ENCODE measurements around the gene ZNF408.

DNA sequence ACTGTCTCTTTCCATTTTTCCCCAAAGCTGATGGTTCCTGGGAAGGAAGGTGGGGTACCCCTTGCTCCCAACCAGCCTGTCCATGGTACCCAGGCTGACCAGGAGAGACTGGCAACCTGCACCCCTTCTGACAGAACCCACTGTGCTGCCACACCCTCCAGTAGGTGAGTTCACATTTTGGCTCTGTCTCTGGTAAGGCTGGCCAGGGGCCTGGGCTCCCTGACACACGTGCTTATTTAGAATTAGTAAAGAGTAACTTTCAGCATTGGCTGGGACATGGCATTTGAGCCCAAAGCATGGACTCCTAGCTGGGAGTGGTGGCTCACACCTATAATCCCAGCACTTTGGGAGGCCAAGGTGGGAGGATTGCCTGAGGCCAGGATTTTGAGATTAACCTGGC, 35.5 kb upstream of the ZNF408 start:
- TF ChIP-seq, protein P1, sequence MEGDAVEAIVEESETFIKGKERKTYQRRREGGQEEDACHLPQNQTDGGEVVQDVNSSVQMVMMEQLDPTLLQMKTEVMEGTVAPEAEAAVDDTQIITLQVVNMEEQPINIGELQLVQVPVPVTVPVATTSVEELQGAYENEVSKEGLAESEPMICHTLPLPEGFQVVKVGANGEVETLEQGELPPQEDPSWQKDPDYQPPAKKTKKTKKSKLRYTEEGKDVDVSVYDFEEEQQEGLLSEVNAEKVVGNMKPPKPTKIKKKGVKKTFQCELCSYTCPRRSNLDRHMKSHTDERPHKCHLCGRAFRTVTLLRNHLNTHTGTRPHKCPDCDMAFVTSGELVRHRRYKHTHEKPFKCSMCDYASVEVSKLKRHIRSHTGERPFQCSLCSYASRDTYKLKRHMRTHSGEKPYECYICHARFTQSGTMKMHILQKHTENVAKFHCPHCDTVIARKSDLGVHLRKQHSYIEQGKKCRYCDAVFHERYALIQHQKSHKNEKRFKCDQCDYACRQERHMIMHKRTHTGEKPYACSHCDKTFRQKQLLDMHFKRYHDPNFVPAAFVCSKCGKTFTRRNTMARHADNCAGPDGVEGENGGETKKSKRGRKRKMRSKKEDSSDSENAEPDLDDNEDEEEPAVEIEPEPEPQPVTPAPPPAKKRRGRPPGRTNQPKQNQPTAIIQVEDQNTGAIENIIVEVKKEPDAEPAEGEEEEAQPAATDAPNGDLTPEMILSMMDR (IDR thresholded peaks at IDR 0.05) = no peak
- TF ChIP-seq, protein P2, sequence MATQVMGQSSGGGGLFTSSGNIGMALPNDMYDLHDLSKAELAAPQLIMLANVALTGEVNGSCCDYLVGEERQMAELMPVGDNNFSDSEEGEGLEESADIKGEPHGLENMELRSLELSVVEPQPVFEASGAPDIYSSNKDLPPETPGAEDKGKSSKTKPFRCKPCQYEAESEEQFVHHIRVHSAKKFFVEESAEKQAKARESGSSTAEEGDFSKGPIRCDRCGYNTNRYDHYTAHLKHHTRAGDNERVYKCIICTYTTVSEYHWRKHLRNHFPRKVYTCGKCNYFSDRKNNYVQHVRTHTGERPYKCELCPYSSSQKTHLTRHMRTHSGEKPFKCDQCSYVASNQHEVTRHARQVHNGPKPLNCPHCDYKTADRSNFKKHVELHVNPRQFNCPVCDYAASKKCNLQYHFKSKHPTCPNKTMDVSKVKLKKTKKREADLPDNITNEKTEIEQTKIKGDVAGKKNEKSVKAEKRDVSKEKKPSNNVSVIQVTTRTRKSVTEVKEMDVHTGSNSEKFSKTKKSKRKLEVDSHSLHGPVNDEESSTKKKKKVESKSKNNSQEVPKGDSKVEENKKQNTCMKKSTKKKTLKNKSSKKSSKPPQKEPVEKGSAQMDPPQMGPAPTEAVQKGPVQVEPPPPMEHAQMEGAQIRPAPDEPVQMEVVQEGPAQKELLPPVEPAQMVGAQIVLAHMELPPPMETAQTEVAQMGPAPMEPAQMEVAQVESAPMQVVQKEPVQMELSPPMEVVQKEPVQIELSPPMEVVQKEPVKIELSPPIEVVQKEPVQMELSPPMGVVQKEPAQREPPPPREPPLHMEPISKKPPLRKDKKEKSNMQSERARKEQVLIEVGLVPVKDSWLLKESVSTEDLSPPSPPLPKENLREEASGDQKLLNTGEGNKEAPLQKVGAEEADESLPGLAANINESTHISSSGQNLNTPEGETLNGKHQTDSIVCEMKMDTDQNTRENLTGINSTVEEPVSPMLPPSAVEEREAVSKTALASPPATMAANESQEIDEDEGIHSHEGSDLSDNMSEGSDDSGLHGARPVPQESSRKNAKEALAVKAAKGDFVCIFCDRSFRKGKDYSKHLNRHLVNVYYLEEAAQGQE (IDR thresholded peaks at IDR 0.05; ENCODE audit: insufficient read depth in 1 of 2, low read depth in 2 of 2, low read length in 1 of 2) = no peak
- no peak for TF ChIP-seq TCF7L2 (IDR thresholded peaks at IDR 0.05; ENCODE audit: low read depth, low read length)
- no peak for TF ChIP-seq POLR2AphosphoS5 (IDR thresholded peaks at IDR 0.05; ENCODE audit: low read depth, low read length)
- no peak for TF ChIP-seq SIN3A (IDR thresholded peaks at IDR 0.05; ENCODE audit: borderline replicate concordance, insufficient read depth, low read depth, low read length)

Data from Panc1 (cell line).